Measurements from ENCODE around the gene MGLL.

MGLL gene

DNA sequence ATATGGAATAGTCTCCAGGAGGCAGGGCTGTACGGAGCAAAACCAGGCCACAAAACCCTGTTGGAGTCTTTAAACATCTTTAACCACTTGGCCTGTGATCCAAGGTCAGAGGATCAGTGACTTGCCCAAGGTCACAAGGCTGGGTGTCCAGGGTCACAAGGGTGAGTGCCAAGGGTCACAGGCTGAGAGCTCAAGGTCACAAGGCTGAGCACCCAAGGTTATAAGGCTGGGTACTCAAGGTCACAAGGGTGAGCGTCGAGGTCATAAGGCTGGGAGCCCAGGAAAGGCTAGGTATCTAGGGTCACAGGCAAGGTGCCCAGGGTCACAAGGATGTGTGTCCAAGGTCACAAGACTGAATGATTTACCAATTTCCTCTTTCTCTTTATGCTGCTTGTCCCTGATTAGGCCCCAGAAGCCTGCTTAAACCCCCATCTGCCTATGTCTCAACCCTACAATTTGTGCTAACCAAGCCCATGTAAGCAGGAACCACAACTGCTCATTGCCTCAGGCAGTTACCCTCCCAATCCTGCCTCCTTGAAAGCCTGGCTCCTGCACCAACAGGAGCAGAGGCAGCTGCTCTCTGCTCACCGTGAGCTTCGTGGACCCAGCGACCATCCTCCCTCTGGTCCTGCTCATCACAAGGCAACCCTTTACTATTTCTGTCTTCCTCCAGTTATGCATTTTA lies 51.5 kb downstream of the MGLL start:
- DNase-seq = no peak

- no peak for DNase-seq
These were observed 52.8 kb downstream of the MGLL start for GRCh38 chr3:127769284-127770081.

- no peak for DNase-seq
These were observed 53.8 kb downstream of the MGLL start for GRCh38 chr3:127768346-127769008.

- DNase-seq = no peak
These were observed 55.2 kb downstream of the MGLL start for GRCh38 chr3:127767126-127767525.

DNA sequence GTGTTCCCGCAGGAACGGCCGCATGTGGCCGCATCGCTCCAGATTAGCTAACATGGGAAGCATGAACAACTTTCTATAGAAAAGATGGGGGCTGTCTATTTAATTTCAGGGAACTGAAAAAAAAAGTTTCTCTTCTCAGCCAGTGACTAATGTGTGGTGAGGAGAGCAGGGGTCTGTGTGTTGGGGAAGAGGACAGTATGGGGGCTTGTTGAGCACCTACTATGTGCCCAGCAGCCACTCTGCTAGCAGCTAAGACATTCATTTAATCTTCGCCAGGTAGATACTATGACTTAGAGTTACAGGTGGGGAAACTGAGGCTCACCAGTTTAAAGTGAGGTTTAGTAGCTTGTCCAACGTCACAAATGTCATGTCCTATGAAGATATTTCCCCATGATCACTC lies 56.6 kb downstream of the MGLL start:
- no peak for DNase-seq

- no peak for DNase-seq
These were observed 57.4 kb downstream of the MGLL start for GRCh38 chr3:127764841-127765362.

- DNase-seq = no peak
These were observed 58.0 kb downstream of the MGLL start for GRCh38 chr3:127764301-127764700.

- DNase-seq = no peak
These were observed 58.5 kb downstream of the MGLL start for GRCh38 chr3:127763816-127764215.

DNA sequence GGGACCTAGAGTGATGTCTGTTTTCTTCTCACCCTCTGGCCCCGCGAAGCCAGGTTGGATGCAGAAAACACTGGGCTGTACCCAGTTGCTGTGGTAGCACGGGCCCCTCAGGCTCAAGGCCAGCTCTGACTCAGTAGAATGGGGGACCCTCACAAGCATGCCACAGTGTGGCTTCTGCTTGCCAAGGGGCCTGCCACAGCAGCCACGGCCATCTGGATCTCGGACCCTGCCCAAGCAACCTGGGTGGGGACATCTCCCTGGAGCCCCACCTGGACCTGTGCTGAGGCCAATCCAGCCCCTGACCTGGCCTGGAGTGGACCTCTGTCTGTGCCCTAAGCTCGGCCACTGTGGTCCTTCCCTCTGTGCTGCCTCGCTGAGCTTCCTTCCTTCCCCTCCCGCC lies 59.0 kb downstream of the MGLL start:
- no peak for DNase-seq

DNA sequence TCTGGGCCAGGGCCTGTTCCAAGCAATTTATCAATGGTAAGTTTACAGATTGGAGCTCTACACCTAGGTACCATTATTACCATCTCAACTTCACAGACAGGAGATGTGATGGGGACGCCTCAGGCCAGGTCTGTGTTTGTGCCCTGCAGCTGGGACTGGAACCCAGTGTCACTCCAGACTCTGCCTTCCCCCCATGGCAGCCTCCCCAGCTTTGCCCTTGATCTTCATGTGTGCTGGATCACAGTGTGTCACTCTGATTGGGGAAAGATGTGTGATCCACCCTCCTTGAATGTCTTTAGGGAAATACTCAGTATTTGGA lies 59.6 kb downstream of the MGLL start:
- no peak for DNase-seq

GRCh38 chr3:127762077-127762786 lies 60.1 kb downstream of the MGLL start:
- DNase-seq = peak; percentile 89

DNA sequence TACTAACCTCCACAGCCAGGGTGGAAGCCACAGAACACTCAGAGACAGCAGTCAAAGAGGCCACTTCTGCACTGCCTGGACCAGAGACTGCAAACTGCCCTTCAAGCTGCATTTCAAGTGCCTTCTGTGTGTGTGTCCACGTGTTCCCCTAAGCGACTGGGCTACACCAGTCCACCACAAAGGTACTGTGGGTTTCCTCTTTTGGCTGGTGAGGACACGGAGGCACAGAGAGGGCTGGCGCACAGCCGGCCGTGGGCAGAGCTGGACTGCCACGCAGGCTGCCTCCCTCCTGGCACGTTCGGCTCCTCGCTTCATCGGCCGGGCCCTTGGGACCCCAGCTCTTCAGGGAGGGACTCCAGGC lies 60.9 kb downstream of the MGLL start:
- peak; percentile 51 for DNase-seq

GRCh38 chr3:127760791-127761440 lies 61.4 kb downstream of the MGLL start:
- no peak for DNase-seq

DNA sequence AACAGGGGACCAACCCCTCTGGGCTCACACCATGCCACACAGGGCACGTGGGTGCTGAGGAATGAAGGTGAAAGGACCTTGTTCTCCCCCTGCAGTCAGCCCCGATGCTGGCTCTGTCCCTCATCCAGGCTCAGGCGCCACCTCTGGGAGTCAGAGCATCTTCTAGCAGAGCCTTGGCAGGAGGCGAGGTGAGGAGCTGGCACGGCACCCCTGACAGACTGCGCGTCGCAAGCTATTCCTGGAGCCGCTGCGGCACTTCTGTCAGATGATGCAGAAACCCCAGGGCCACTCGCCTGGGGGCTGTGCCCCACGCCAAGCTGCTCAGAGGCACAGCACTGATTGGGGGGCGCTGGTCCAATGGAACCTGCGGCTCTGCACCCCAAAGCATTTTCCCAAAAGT lies 62.0 kb downstream of the MGLL start:
- no peak for DNase-seq

DNA sequence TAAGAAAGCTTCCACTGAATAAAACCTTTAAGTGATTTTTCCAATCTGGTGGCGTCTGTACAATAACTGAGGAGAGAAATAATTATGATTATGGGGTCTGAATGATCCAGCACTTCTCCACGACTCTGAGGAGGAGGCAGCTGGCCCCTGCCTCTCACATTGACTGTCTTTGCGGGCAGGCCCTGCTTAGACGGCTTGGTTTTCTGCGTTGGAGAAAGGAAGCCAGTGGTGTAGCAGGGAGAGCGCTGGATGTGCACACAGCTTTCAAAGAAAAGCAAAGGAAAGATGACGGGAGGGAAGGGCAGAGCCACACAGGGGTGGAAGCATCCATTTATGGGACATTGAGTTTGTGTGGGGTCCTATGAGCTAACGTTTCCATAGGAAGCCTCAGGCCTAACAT lies 62.5 kb downstream of the MGLL start:
- no peak for DNase-seq

- no peak for DNase-seq
These were observed 64.3 kb downstream of the MGLL start for GRCh38 chr3:127758013-127758412.

- DNase-seq = no peak
These were observed 67.0 kb downstream of the MGLL start for GRCh38 chr3:127755305-127755681.

- no peak for DNase-seq
These were observed 67.7 kb downstream of the MGLL start for GRCh38 chr3:127754411-127755304.

- no peak for DNase-seq
These were observed 68.4 kb downstream of the MGLL start for GRCh38 chr3:127753898-127754410.

DNA sequence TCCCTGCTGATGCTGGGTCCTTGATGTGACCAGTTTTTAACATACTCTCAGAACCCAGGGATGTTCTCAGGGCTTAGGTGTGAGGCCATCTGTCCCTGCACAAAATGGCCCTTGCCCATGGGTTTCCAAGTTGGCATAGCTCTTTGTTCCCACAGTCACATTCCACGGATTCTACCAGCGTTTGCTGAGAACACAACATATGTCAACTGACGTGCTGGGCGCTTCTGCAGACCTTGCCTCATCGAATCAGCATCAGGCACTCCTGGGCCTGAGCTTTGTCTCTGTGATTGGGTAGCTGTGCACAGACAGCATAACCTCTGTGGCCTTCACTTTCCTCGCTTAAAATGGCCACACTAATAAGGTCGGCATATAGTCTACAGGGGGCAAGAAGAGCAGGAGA lies 69.0 kb downstream of the MGLL start:
- no peak for DNase-seq

DNA sequence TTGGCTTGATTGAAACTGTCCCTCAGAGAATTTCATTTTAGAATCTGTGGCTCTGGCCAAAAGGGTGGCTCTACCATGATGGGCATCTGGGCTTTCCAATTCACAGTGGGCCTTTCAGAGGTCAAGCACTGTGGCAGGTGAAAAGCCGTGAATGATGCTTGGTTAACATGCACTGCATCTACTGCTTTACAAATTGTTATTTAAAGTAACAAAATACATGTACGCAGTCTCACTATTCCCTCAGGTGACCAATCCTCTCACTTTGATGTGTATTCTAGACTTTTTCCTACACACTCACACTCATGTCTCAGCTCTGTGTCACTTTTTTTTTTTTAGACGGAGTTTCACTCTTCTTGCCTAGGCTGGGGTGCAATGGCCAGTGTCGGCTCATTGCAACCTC lies 70.5 kb downstream of the MGLL start:
- no peak for DNase-seq
